Osteocyte (in vitro differentiated cells): ENCODE data around the gene NUDT3. TPM values are rescaled to one million over a fixed set of nuclear protein-coding genes. Genes with fewer than 3 reads are reported as not detected.

Experiments
- DNase-seq: peaks from one replicate; pipeline ENCODE4 v3.0.0; 2021; ENCODE audit warnings: mixed read lengths; ENCODE audit not compliant: unreplicated experiment; ENCODE audit errors: extremely low spot score
- H3K27ac Mint-ChIP-seq: one replicate; pipeline ENCODE4 v1.8.0; 2021; ENCODE audit warnings: mild to moderate bottlenecking, mixed read lengths; ENCODE audit not compliant: unreplicated experiment
- H3K27me3 Mint-ChIP-seq: one replicate; pipeline ENCODE4 v1.8.0; 2021; ENCODE audit warnings: mixed read lengths; ENCODE audit not compliant: unreplicated experiment
- H3K36me3 Mint-ChIP-seq: one replicate; pipeline ENCODE4 v1.8.0; 2021; ENCODE audit warnings: mixed read lengths; ENCODE audit not compliant: unreplicated experiment
- H3K4me1 Mint-ChIP-seq: one replicate; pipeline ENCODE4 v1.8.0; 2021; ENCODE audit warnings: mixed read lengths; ENCODE audit not compliant: unreplicated experiment
- H3K4me3 Mint-ChIP-seq: one replicate; pipeline ENCODE4 v1.8.0; 2021; ENCODE audit warnings: mild to moderate bottlenecking, moderate library complexity, mixed read lengths; ENCODE audit not compliant: unreplicated experiment
- H3K9me3 Mint-ChIP-seq: one replicate; pipeline ENCODE4 v1.8.0; 2021; ENCODE audit warnings: mixed read lengths; ENCODE audit not compliant: unreplicated experiment
- total RNA-seq: library from RNA; stranded (reverse); gene quantifications from 2 replicates; pipeline ENCODE4 v1.2.1, GENCODE V29; 2021
- TF ChIP-seq, protein P1 (sequence below): fragments of 200-600 bp; sonication (generic); IDR thresholded peaks from 2 replicates; pipeline ENCODE4 v1.5.0; 2021; ENCODE audit warnings: antibody characterized with exemption, mild to moderate bottlenecking, moderate library complexity

NUDT3 gene
- total RNA-seq, 1 donor from 2014 or later, result 32.0 TPM

DNA sequence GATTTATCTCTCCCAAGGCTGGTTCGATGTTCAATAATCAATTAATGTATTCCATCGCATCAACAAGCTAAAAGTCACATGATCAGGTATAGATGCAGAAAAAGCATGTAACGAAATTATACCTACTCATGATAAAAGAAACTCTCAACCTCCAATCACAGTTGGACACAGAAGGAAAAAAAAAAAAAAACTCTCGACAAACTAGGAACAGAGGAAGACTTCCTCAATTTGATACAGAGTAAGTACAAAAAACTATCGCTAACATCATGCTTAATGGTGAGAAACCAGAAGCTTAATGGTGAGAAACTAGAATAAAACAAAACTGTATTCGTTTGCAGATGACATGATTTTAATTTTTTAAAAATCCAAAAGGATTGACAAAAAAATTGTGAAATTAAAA is 81.7 kb downstream of the NUDT3 start:
- TF ChIP-seq, protein P1, sequence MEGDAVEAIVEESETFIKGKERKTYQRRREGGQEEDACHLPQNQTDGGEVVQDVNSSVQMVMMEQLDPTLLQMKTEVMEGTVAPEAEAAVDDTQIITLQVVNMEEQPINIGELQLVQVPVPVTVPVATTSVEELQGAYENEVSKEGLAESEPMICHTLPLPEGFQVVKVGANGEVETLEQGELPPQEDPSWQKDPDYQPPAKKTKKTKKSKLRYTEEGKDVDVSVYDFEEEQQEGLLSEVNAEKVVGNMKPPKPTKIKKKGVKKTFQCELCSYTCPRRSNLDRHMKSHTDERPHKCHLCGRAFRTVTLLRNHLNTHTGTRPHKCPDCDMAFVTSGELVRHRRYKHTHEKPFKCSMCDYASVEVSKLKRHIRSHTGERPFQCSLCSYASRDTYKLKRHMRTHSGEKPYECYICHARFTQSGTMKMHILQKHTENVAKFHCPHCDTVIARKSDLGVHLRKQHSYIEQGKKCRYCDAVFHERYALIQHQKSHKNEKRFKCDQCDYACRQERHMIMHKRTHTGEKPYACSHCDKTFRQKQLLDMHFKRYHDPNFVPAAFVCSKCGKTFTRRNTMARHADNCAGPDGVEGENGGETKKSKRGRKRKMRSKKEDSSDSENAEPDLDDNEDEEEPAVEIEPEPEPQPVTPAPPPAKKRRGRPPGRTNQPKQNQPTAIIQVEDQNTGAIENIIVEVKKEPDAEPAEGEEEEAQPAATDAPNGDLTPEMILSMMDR, result no peak
- peaks cover 14% of the 10 kb centered on the region for H3K4me1 Mint-ChIP-seq
- no peaks in the 10 kb centered on the region for H3K27me3 Mint-ChIP-seq
- no peak overlapping the region for H3K27ac Mint-ChIP-seq
- no peak overlapping the region for H3K4me3 Mint-ChIP-seq
- H3K9me3 Mint-ChIP-seq, result no peaks in the 10 kb centered on the region
- no peak for DNase-seq
- H3K36me3 Mint-ChIP-seq, result no peaks in the 10 kb centered on the region

DNA sequence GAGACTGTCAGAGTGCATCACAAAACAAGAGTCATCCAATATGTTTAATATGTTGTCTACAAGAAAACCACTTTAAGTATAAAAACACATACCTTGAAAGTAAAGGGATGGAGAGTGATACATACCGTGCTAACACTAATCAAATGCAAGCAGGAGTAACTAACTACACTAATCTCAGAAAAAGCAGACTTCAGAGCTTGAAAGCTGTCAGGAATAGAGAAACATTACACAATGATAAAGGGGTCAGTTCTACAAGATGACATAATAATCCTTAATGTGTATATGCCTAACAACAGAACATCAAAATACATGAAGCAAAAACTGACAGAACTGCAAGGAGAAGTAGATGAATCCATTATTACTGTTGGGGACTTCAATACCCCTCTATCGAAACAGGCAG is 84.0 kb downstream of the NUDT3 start:
- no peaks in the 10 kb centered on the region for H3K36me3 Mint-ChIP-seq
- DNase-seq, result no peak
- H3K4me3 Mint-ChIP-seq, result no peak overlapping the region
- no peaks in the 10 kb centered on the region for H3K27me3 Mint-ChIP-seq
- H3K27ac Mint-ChIP-seq, result no peak overlapping the region
- no peaks in the 10 kb centered on the region for H3K9me3 Mint-ChIP-seq
- TF ChIP-seq, protein P1, result no peak
- peaks cover 18% of the 10 kb centered on the region for H3K4me1 Mint-ChIP-seq

DNA sequence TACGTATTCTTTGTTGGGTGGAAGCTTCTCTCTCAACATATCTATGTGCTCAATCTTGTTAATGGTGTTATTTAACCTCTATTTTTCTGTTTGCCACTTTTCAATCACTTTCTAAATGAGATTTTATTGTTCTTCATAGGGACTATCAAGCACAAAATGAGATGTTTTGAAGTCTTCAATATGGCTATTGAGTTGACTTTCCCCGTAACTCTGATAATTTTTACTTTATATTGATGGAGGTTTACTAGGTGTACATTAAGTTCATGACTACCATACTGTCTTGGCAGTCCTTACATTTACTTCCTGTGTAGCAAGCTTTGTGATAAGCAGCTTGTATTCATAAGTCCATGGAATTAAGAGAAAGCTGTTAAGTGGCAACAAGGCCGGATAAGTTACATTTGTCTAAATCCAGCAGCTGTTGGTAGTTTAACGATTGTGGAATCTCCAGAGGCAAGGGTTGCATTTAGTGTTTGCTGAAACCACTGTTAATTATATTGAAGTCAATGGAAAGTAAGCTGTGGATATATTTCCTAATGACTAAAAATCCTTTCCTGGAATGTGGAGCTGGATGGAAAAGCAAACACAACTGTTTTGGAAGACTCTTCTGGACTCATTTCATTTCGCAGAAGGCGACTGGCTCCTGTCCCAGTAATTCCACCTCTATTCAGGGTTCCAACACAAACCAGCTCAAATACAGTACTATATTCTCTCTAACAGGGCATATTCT is 86.3 kb downstream of the NUDT3 start:
- H3K27ac Mint-ChIP-seq, result no peak overlapping the region
- no peaks in the 10 kb centered on the region for H3K36me3 Mint-ChIP-seq
- no peak for DNase-seq
- no peaks in the 10 kb centered on the region for H3K27me3 Mint-ChIP-seq
- TF ChIP-seq, protein P1, result no peak
- H3K4me1 Mint-ChIP-seq, result peaks cover 23% of the 10 kb centered on the region
- no peak overlapping the region for H3K4me3 Mint-ChIP-seq
- no peaks in the 10 kb centered on the region for H3K9me3 Mint-ChIP-seq

DNA sequence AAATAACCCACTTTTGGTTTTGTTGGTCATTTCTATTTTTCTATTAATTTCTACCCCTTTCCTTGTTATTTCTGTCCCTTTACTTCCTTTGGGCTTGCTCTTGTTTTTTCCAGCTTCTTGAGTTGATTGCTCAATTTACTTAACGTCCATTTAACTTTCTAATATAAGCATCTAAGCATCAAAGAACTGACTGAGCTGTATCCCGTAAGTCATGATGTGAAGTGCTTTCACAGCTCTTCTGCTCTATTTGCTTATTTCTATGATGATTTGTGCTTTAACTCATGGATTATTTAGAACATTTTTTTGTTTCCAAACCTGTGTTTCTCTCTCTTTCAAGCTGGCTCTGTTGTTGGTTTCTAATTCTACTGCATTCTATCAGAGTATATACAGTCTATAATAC is 87.0 kb downstream of the NUDT3 start:
- Mint-ChIP-seq H3K4me3 (no peak overlapping the region), H3K27me3 (no peaks in the 10 kb centered on the region), H3K36me3 (no peaks in the 10 kb centered on the region), H3K27ac (no peak overlapping the region), H3K9me3 (no peaks in the 10 kb centered on the region), H3K4me1 (peaks cover 26% of the 10 kb centered on the region)
- no peak for DNase-seq
- TF ChIP-seq, protein P1, result no peak

DNA sequence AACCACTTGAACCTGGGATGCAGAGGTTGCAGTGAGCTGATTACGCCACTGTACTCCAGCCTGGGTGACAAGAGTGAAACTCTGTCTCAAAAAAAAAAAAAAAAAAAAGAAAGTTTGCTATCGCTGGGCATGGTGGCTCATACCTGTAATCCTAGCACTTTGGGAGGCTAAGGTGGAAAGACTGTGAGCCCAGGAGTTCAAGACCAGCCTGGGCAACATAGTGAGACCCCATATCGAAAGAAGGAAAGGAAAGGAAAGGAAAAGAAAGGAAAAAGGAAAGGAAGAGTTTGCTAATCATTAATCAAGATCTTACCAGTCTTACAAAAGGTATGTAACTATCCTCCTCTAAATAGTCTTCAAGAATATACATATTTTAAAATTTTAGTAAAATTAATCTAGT is 88.3 kb downstream of the NUDT3 start:
- Mint-ChIP-seq H3K27me3 (no peaks in the 10 kb centered on the region), H3K9me3 (no peaks in the 10 kb centered on the region), H3K4me1 (peaks cover 26% of the 10 kb centered on the region), H3K36me3 (no peaks in the 10 kb centered on the region), H3K4me3 (no peak overlapping the region), H3K27ac (no peak overlapping the region)
- TF ChIP-seq, protein P1, result no peak
- DNase-seq, result no peak
